RWPE2 (cell line): Measurements from ENCODE around the gene TBC1D16.
A peak's percentile ranks its signal among the peaks of the same experiment; 100 is the strongest.

Experiments used
- ATAC-seq: fragments of 200-7000 bp; cut with Tn5 transposase; 3 replicates; pipeline ENCODE4 v1.9.1; 2021; ENCODE audit warnings: low read depth
- DNase-seq: peaks from one replicate; pipeline ENCODE4 v3.0.0-alpha.2; 2020; ENCODE audit warnings: low spot score
- H3K27ac ChIP-seq: fragments of 450-650 bp; 2 replicates; pipeline ENCODE4 v1.5.1; 2017; ENCODE audit warnings: mild to moderate bottlenecking; ENCODE audit not compliant: poor library complexity, severe bottlenecking
- H3K27me3 ChIP-seq: fragments of 250-450 bp; sonication (Bioruptor Pico); 2 replicates; pipeline ENCODE4 v1.5.1; 2021; ENCODE audit warnings: mild to moderate bottlenecking, moderate library complexity; ENCODE audit not compliant: insufficient read depth, poor library complexity, severe bottlenecking
- H3K36me3 ChIP-seq: fragments of 250-450 bp; sonication (Bioruptor Pico); 2 replicates; pipeline ENCODE4 v1.5.1; 2020; ENCODE audit warnings: low read depth, mild to moderate bottlenecking, moderate library complexity
- H3K4me1 ChIP-seq: fragments of 250-450 bp; sonication (Bioruptor Pico); 2 replicates; pipeline ENCODE4 v1.5.1; 2021; ENCODE audit warnings: mild to moderate bottlenecking, moderate library complexity; ENCODE audit not compliant: insufficient read depth, poor library complexity, severe bottlenecking
- H3K4me3 ChIP-seq: fragments of 250-450 bp; sonication (Bioruptor Pico); 2 replicates; pipeline ENCODE4 v1.5.1; 2021; ENCODE audit warnings: mild to moderate bottlenecking, moderate library complexity; ENCODE audit not compliant: severe bottlenecking
- H3K9me3 ChIP-seq: fragments of 250-450 bp; sonication (Bioruptor Pico); 2 replicates; pipeline ENCODE4 v1.5.1; 2021; ENCODE audit warnings: mild to moderate bottlenecking, moderate library complexity; ENCODE audit not compliant: severe bottlenecking
- TF ChIP-seq, protein P1 (sequence below): fragments of 450-650 bp; IDR thresholded peaks from one replicate; pipeline ENCODE4 v1.5.1; 2017; ENCODE audit warnings: mild to moderate bottlenecking, moderate library complexity; ENCODE audit not compliant: poor library complexity, severe bottlenecking

The TBC1D16 gene

DNA sequence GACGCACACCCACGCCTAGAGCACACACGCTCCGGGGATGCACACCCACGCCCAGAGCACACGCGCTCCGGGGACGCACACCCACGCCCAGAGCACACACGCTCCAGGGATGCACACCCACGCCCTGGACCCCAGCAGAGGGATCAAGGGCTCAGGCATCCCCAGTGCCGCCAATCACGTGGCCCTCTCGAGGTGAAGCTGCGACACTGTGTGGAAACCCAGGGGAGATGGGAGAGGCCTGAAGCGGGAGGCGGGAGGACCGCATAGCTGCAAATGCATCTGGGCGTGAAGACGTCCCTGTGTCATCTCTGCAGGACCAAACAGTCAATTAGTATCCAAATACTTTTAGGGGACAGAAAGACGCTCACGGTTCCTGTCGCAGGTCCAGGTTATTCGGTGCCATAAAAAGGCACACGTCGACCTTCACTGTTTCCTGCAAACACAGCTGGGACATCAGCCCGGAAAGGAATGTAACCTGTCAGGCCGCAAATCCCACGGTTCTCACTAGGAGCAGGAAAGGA, 56.4 kb downstream of the TBC1D16 start:
- DNase-seq (peak; percentile 45), ATAC-seq (no peak)
- H3K4me3 ChIP-seq, result no peak overlapping the region

DNA sequence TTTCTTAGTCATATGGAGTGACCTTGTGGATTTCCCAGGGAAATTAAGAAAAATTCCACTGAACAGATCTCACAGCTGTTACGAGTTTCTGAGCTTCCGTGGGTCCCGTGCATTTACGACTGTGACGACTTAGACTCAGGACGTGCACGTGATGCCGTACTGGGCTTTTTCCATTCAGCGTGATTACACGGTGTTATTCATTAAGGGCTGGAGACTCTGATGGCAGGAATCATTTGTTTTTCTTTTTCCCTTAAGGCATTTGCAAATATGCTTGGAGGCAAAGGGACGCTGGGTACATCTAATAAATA, 57.2 kb downstream of the TBC1D16 start:
- H3K27me3 ChIP-seq, result no peaks in the 10 kb centered on the region
- no peak overlapping the region for H3K27ac ChIP-seq
- ATAC-seq (no peak), DNase-seq (peak; percentile 14)
- TF ChIP-seq, protein P1, sequence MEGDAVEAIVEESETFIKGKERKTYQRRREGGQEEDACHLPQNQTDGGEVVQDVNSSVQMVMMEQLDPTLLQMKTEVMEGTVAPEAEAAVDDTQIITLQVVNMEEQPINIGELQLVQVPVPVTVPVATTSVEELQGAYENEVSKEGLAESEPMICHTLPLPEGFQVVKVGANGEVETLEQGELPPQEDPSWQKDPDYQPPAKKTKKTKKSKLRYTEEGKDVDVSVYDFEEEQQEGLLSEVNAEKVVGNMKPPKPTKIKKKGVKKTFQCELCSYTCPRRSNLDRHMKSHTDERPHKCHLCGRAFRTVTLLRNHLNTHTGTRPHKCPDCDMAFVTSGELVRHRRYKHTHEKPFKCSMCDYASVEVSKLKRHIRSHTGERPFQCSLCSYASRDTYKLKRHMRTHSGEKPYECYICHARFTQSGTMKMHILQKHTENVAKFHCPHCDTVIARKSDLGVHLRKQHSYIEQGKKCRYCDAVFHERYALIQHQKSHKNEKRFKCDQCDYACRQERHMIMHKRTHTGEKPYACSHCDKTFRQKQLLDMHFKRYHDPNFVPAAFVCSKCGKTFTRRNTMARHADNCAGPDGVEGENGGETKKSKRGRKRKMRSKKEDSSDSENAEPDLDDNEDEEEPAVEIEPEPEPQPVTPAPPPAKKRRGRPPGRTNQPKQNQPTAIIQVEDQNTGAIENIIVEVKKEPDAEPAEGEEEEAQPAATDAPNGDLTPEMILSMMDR, result no peak
- no peak overlapping the region for H3K4me3 ChIP-seq
- no peaks in the 10 kb centered on the region for H3K36me3 ChIP-seq
- no peaks in the 10 kb centered on the region for H3K9me3 ChIP-seq
- H3K4me1 ChIP-seq, result no peaks in the 10 kb centered on the region

More for the DNA sequence above, 56.4 kb downstream of the TBC1D16 start:
- H3K36me3 ChIP-seq, result no peaks in the 10 kb centered on the region
- TF ChIP-seq, protein P1, result no peak
- H3K27me3 ChIP-seq, result no peaks in the 10 kb centered on the region
- no peak overlapping the region for H3K27ac ChIP-seq
- no peaks in the 10 kb centered on the region for H3K4me1 ChIP-seq
- H3K9me3 ChIP-seq, result no peaks in the 10 kb centered on the region

DNA sequence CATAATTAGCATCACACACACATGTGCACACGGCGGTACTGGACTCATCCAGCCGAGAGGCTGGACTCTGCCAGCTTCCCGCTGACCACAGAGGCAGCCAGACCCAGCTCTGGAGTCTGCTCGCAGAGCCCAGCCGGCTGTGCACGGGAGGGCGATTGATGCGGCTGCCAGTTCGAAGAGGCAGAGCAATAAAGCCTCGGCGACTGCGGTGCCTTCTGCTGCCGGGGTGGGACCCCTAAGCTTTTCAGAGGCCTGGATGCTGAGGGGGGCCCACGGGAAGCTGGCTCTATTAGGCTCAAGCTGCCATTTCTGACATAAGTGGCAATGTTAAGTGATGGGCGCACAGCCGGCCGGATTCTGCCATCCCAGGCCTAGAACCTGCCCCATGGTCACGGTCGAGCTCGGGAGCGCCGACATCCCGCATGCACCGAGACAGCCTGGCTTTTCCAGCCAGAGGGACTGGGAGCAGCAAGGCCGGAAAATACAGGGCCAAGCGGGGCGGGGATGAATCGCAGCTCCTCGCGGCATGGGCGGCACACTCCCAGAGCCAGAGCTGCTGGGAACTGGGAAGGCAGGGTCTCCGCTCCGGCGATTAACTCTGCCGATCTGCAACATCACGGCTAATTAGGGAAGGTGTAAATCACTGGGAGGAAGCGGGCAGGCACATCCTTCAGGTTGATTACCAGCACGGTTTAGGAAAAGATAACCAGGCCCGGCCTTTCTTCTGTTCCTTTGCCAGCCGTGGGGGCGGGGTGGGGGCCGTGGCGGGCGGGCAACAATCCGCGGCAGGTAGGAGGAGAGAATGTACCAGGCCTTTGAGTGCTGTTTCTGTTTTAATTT, 57.7 kb downstream of the TBC1D16 start:
- H3K27me3 ChIP-seq, result no peaks in the 10 kb centered on the region

DNA sequence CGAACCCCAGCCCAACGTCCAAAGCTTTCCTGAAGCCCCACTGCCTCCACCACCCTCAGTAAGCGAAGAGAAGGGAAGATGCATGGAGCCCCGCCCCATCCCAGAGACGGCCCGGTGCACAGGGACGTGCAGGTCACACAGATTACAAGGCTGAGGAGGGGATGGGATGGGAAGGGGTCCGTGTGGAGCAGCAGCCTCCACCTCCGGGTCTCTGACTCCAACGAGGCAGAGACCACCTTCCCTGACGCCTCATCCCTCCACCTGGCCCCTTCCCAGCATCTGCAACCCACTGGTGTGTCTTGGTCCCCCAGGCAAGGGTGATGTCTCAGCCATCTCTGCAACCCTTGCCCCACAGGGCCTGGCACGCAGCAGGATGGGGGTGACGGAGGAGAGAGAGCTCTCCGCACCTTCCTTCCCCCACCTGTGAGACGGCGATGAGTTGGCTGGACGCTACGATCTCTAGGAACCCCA, 58.5 kb downstream of the TBC1D16 start:
- Histone ChIP-seq H3K27me3 (no peaks in the 10 kb centered on the region), H3K4me1 (no peaks in the 10 kb centered on the region), H3K36me3 (no peaks in the 10 kb centered on the region), H3K4me3 (no peak overlapping the region), H3K9me3 (no peaks in the 10 kb centered on the region), H3K27ac (no peak overlapping the region)
- DNase-seq (peak; percentile 61), ATAC-seq (no peak)
- TF ChIP-seq, protein P1, result no peak

More for the DNA sequence above, 57.7 kb downstream of the TBC1D16 start:
- Histone ChIP-seq H3K4me3 (no peak overlapping the region), H3K36me3 (no peaks in the 10 kb centered on the region), H3K4me1 (no peaks in the 10 kb centered on the region), H3K27ac (no peak overlapping the region), H3K9me3 (no peaks in the 10 kb centered on the region)
- peak; percentile 58 for DNase-seq
- TF ChIP-seq, protein P1, result no peak
- no peak for ATAC-seq

DNA sequence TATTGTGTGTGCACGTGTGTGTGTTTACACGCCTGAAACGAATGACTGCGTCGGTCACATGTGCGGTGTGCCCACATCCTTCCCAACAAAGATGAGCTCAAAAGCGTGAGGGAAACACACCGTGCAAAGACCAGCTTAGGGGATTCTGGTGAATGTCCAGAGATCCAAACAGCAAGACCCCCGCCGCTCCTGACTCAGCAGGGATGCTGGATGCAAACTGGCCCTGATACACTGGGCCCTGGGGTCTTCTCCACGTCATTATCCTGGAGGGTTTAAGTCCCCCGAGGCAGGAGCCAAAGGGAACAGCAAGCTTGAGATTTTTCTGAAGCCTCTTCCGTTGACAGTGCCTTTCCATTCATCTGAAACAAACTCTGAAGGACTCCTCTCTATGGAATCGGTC, 59.2 kb downstream of the TBC1D16 start:
- DNase-seq, result peak; percentile 43
- Histone ChIP-seq H3K36me3 (no peaks in the 10 kb centered on the region), H3K9me3 (no peaks in the 10 kb centered on the region), H3K4me3 (no peak overlapping the region), H3K4me1 (no peaks in the 10 kb centered on the region), H3K27me3 (no peaks in the 10 kb centered on the region), H3K27ac (no peak overlapping the region)
- TF ChIP-seq, protein P1, result no peak
- no peak for ATAC-seq
